Activated CD8-positive, alpha-beta memory T cell treated with anti-CD3 and anti-CD28 coated beads, Interleukin-2, amount 50 U/mL, for 1 hour (primary cell): ENCODE measurements around the gene IRS1.
"Not testable (repeated sequence)": the region's sequence is repeated elsewhere in the genome, so short reads cannot be mapped to it uniquely, and the experiment has no call there.

Experiments
- DNase-seq: peaks from one replicate; pipeline ENCODE4 v3.0.0-alpha.2; 2020; ENCODE audit errors: extremely low read depth

Gene IRS1

GRCh38 chr2:226799211-226799975, at the start of gene IRS1:
TSS of gene IRS1 (minus strand) at chr2:226799820. CDS start at chr2:226798738, 1,082 bp downstream.
- no peak for DNase-seq

DNA sequence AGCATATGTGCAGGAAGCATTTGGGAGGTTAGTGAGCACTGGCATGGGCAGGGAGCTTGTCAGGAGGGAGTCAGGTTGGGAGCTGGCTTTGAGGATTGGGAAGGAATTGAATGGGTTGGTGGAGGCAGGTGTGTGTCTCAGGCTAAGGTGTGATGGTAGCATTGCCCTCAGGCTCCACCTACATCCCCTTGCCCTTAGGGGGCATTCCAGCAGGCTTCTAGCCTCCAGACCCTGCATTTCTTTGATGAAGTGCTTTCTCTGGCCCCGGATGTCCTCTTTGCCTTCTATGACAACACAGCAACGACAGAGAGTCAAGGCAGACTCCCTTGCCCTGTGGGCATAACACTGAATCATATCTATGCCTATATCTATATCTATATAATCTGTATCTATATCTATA, 49.7 kb upstream of the IRS1 start:
- DNase-seq, result no peak

DNA sequence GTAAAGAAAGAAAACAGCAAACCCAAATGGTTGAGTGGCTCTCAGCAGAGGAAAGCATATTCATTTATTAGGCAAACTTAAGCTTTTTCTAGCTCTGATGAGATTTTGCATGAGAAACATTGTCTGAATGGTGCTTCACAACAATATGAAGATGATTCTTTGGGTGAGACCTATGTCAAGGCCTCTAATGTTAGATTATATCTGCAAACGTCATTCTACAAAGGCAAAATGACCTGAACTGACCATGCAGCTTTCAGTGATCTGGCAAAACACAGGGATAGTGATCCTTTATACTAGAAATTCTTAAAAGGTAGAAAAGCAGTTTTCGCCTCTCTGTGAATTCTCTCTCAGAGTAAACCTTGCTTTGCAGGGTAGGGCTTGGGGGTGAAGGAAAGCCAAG, 47.9 kb upstream of the IRS1 start:
- no peak for DNase-seq

DNA sequence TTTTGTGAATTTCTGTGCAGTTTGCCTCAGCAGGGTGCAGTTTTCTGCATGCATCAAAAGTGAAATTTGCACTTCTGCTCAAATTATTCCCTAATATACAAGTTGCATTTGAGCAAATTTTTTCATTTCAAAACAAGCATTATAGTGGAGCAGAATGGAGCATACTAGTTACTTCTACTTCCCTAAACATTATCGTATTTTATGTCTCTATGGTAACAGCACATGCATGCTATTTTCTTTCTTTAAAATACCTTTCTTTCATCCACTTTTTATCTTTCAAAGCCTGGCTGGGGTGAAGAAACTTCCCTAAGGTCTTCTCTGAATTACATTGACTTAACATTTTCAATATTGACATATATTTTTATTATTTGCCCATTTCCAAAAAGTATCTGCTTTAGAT, 47.5 kb upstream of the IRS1 start:
- no peak for DNase-seq

DNA sequence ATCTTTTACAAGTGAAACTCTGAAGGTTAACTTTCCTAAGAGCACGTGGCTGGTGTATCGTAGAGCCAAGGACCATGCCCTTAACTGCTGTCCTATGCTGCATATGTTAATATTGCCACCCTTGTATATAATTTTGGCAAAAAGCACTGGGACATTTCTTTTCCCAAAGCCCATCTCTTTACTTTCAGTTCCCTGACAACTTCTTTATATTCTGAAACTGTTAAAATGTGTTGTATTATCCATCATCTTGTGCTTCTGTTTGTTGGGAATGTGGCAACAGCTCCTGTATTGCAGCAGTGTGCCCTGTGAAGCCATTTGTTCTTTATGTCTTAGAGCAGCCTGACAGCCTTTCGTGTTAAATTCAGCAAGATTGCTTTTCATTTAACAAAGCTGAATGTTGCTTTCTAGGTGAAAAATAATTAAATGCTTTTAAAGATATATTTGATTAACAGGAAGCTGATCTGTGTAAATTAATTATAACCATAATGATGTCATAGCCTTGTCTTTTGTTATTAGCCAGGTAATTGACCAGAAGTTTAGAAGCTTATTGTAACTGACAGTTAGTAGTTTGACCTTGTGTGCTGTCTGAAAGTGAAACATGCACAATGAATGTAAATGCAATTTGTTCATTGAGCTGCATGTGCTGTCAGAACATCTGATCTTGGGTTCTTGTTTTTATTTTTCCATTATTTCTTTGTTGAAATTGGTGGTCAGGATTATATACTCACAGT, 45.9 kb upstream of the IRS1 start:
- DNase-seq, result no peak

DNA sequence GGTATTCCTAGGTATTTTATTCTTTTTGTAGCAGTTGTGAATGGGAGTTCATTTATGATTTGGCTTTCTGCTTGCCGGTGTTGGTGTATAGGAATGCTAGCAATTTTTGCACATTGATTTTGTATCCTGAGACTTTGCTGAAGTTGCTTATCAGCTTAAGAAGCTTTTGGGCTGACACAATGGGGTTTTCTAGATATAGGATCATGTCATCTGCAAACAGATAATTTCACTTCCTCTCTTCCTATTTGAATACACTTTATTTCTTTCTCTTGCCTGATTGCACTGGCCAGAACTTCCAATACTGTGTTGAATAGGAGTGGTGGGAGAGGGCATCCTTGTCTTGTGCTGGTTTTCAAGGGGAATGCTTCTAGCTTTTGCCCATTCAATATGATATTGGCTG, 43.4 kb upstream of the IRS1 start:
- not testable (repeated sequence) for DNase-seq

DNA sequence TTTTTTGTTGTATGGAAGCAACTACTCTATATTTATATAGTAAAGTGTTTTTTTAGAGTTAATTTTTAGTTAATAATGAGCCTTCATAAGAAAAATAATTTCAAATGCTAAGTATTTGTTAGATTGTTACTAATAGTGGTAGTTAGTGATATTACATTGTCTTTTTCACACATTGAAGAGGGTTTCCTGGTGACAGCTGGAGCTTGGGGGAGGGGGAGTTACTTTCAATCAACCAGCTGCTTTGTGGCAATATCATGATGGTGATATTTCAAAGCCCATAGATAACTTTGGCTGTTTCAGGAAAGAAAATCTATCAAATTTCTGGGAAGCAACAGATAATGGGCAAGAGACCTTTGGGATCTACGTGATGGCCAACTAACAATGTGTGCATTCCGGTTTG, 40.3 kb upstream of the IRS1 start:
- no peak for DNase-seq

- DNase-seq, result no peak
Observed at GRCh38 chr2:226839161-226839560, 39.5 kb upstream of the IRS1 start.

DNA sequence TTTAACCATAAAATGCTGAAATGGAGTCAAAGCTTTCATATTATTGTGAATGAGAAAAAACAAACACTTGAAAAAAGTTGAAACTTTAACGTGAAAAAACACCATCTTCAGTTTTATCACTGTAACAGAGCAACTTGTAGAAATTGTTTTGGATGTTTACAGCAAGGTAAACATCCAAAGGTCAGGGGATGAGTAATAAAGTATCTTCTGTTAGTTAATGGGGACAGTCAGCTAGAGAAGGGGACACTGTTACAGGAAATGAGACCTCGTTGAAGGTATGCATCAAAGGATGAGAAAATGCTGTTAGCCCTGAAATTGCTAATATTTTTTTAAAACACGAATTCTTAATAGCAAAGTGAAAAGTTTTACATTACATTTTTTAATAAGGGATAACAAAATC, 39.1 kb upstream of the IRS1 start:
- DNase-seq, result no peak

- DNase-seq, result no peak
Observed at GRCh38 chr2:226837787-226838603, 38.4 kb upstream of the IRS1 start.

GRCh38 chr2:226837334-226837733, 37.7 kb upstream of the IRS1 start:
- no peak for DNase-seq

DNA sequence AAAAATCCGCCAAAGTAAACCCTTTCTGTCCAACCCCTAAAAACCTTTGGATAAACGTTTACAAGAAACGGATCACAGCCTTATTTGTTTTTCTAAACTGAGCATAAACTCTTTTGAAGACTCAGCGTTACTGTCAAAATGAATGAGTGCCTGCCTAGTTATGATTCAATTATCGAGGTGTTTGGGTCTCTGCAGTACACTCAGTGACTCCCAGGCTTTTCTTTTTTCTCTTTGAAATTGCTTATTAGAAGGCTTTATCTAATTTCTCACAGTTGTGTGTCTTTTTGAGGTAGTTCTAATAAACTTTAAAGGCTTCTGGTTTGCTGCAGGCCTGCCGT, 36.9 kb upstream of the IRS1 start:
- no peak for DNase-seq

- DNase-seq, result peak; percentile 70
Observed at GRCh38 chr2:226835796-226836547, 36.4 kb upstream of the IRS1 start, which contains the start of gene RHBDD1. TSS of gene RHBDD1 (plus strand) at chr2:226836054. CDS start at chr2:226864694, 28,640 bp downstream.

- no peak for DNase-seq
Observed at GRCh38 chr2:226835420-226835795, 35.8 kb upstream of the IRS1 start.

DNA sequence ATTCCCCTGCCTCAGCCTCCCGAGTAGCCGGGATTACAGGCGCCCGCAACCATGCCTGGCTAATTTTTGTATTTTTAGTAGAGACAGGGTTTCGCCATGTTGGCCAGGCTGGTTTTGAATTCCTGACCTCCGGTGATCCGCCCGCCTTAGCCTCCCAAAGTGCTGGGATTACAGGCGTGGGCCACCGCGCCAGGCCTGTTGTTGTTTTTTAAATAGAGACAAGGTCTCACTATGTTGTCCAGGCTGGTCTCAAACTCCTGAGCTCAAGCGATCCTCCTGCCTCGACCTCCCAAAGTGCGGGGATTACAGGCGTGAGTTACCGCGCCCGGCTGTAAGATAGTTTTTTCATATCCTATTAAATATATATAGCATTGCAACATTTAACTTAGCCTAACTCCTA, 35.3 kb upstream of the IRS1 start:
- DNase-seq, result not testable (repeated sequence)

DNA sequence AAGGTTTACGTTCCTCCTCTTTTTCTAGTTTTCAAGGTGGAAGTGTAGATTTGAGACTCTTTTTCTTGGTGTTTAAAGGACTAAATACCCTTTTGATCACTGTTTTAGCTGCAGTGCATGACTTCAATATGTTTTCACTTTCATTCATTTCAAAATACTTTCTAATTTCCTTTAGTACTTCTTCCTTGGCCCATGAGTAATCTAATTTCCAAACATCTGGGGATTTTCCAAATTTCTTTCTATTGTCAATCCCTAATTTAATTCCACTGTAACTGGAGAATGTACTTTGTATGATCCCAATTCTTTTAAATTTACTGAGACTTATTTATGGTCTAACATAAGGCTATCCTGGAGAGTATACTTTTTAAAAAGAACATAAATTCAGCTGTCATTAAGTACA, 32.4 kb upstream of the IRS1 start:
- no peak for DNase-seq

DNA sequence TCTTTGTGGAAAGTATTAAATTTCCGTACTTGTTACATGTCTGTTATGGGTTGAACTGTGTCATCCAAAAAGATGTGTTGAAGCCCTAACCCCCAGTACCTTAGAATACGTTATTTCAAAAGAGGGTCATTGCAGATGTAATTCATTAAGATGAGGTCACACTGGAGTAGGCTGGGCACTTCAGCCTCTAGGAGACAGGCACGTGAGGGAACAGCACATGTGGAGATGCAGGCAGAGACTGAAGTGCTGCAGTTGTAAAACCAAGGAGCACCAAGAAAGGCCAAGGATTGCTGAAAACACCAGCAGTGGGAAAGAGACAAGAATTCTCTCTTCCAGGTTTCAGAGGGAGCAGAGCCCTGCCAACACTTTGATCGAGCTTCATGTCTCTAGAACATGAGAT, 31.6 kb upstream of the IRS1 start:
- no peak for DNase-seq

- DNase-seq, result no peak
Observed at GRCh38 chr2:226829721-226830631, 30.4 kb upstream of the IRS1 start.

- DNase-seq, result no peak
Observed at GRCh38 chr2:226828191-226828590, 28.6 kb upstream of the IRS1 start.

DNA sequence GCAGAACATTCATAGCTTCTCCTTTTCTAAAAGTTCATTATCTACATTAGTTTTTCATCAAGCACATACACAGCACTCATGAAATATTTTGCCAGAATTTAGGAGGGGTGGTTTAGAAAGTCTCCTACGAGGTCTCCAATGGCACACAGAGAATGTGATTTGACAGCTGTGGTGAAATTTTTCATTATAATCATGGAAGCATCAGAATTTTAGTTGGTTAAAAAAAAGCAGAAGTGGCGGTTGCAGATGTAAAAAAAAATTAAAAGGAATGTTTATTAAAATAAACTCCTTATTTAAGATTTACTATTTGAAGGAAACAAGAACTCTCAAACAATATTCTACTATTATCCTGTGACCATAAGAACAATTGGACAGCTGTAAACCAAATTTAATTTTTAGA, 25.4 kb upstream of the IRS1 start:
- no peak for DNase-seq

- no peak for DNase-seq
Observed at GRCh38 chr2:226818930-226819329, 19.3 kb upstream of the IRS1 start.
